Naive thymus-derived CD4-positive, alpha-beta T cell (primary cell): ENCODE results near the gene MED17. TPM values are rescaled to one million over a fixed set of nuclear protein-coding genes. Genes with fewer than 3 reads are reported as not detected.

Source experiments
- ATAC-seq: fragments of 150-1000 bp; cut with Tn5 transposase; 2 replicates; pipeline ENCODE4 v1.10.0; 2021; ENCODE audit warnings: mild to moderate bottlenecking, moderate library complexity
- CTCF ChIA-PET: fragments of 350-600 bp; sonication (Branson Sonifier 250); formaldehyde crosslinking; loops from one replicate; lab custom pipeline; 2021; ENCODE audit warnings: antibody characterized with exemption; lab: Charles Lee
- POLR2A ChIA-PET: fragments of 350-600 bp; sonication (Branson Sonifier 250); formaldehyde crosslinking; loops from one replicate; lab custom pipeline; 2021; ENCODE audit warnings: antibody characterized with exemption, inconsistent platforms; lab: Charles Lee
- DNase-seq, 9 donors: peaks; one replicate each; pipeline versions ENCODE4 v3.0.0 to v3.0.0-alpha.2; 2020 to 2022; ENCODE audit warnings: mixed read lengths in 1 of 9
- H3K27ac ChIP-seq: one replicate; pipeline ENCODE4 v1.7.0; 2013; ENCODE audit warnings: mild to moderate bottlenecking, low read depth, low read length, moderate library complexity
- H3K27me3 ChIP-seq, 2 donors: one replicate each; pipeline ENCODE4 v1.7.0; 2013; ENCODE audit warnings: low read length in 2 of 2, mild to moderate bottlenecking in 2 of 2, moderate library complexity in 2 of 2; ENCODE audit not compliant: control insufficient read depth in 2 of 2, insufficient read depth in 2 of 2
- H3K36me3 ChIP-seq, 3 experiments: 1 replicate in 2 of 3; 2 replicates in 1 of 3; pipeline ENCODE4 v1.7.0; 2013; ENCODE audit warnings: low read length in 3 of 3, mild to moderate bottlenecking in 3 of 3, moderate library complexity in 1 of 3; ENCODE audit not compliant: insufficient read depth in 3 of 3, control insufficient read depth in 2 of 3
- H3K4me1 ChIP-seq, 2 donors: one replicate each; pipeline ENCODE4 v1.7.0; 2013; ENCODE audit warnings: low read length in 2 of 2, mild to moderate bottlenecking in 2 of 2, moderate library complexity in 1 of 2; ENCODE audit not compliant: control insufficient read depth in 2 of 2, insufficient read depth in 2 of 2
- H3K4me3 ChIP-seq: 2 replicates; pipeline ENCODE4 v1.7.0; 2013; ENCODE audit warnings: mild to moderate bottlenecking, low read length
- H3K9me3 ChIP-seq, 3 experiments: 1 replicate in 2 of 3; 2 replicates in 1 of 3; pipeline ENCODE4 v1.7.0; 2013; ENCODE audit warnings: low read length in 3 of 3; ENCODE audit not compliant: control insufficient read depth in 2 of 3
- H3K27ac Mint-ChIP-seq, 9 donors: one replicate each; pipeline ENCODE4 v1.8.0; 2020 to 2022; ENCODE audit warnings: mixed read lengths in 9 of 9, mild to moderate bottlenecking in 8 of 9, moderate library complexity in 5 of 9, inconsistent platforms in 2 of 9
- H3K27me3 Mint-ChIP-seq, 5 donors: one replicate each; pipeline ENCODE4 v1.8.0; 2021 to 2022; ENCODE audit warnings: mixed read lengths in 5 of 5, mild to moderate bottlenecking in 1 of 5
- H3K36me3 Mint-ChIP-seq, 5 donors: one replicate each; pipeline ENCODE4 v1.8.0; 2020 to 2022; ENCODE audit warnings: mixed read lengths in 5 of 5, mild to moderate bottlenecking in 3 of 5, inconsistent platforms in 1 of 5
- H3K4me1 Mint-ChIP-seq, 7 donors: one replicate each; pipeline ENCODE4 v1.8.0; 2020 to 2022; ENCODE audit warnings: mixed read lengths in 7 of 7, mild to moderate bottlenecking in 3 of 7, inconsistent platforms in 1 of 7
- H3K4me3 Mint-ChIP-seq, 10 donors: one replicate each; pipeline ENCODE4 v1.8.0; 2020 to 2022; ENCODE audit warnings: mild to moderate bottlenecking in 10 of 10, mixed read lengths in 10 of 10, moderate library complexity in 6 of 10, inconsistent platforms in 2 of 10
- H3K9me3 Mint-ChIP-seq, 11 donors: one replicate each; pipeline ENCODE4 v1.8.0; 2020 to 2022; ENCODE audit warnings: mixed read lengths in 11 of 11, mild to moderate bottlenecking in 4 of 11, inconsistent platforms in 1 of 11, moderate library complexity in 1 of 11
- intact Hi-C, 2 donors: fragments of 100-400 bp; cut with micrococcal nuclease; formaldehyde crosslinking; loops; one replicate each; pipeline ENCODE4 v1.15.1; 2023
- polyA plus RNA-seq, 2 donors: library from polyadenylated mRNA; unstranded; fragments of 300-500 nt; fragmentation: Illumina TruSeq; gene quantifications; one replicate each; pipeline ENCODE4 v1.2.3, GENCODE V29; 2021
- total RNA-seq, 6 experiments: library from RNA in 5 of 6; stranded (reverse) in 5 of 6; gene quantifications; 1 replicate in 5 of 6; 2 replicates in 1 of 6; pipeline ENCODE4 v1.2.3 and lab custom pipeline; 2021 to 2026

The MED17 gene
- total and polyA plus RNA-seq, 7 experiments from 2014 or later, result 17.3 to 75.9 (median 64.2) TPM

DNA sequence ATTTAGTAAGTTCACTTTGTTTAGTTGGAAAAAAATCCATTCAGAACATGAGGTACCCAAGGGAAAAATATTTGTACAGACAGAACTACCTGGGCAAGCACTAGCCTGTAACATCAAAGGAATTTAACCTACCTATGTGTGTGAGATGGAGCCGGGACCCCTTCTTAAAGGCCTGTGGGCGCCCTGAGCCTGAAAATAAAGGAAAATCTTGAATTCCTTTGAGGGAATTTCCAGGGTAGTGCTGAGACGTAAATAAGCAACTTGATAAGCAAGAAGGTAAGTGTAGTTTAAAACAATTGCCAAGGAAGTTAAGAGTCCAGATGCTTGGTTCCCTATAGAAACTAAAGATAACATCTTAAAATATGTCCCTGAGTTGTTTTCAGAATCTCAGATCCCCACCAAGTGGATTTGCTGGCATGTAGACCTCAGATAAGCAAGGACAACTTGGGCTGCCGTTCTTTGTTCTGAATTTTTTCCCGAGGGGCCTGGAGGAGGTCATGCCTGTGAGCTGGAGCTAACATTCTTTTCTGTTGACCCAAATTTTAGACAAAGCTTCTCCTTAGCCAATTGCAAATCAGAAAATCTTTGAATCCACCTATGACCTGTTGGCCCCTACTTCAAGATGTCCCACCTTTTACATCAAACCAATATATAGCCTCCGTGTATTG, 31.0 kb downstream of the MED17 start:
- Histone ChIP-seq H3K27ac (no peak overlapping the region), H3K27me3 (no peaks in the 10 kb centered on the region), H3K4me1 (no peaks in the 10 kb centered on the region), H3K36me3 (peaks cover 7 to 50% (median 22%) of the 10 kb centered on the region in 3 experiments), H3K9me3 (no peaks in the 10 kb centered on the region), H3K4me3 (no peak overlapping the region)
- H3K9me3 Mint-ChIP-seq, result peaks cover 0 to 4% (median 0%) of the 10 kb centered on the region in 11 donors
- POLR2A ChIA-PET, result no interaction called here
- no peak for DNase-seq
- intact Hi-C loops, result no loop called here
- ATAC-seq, result no peak
- H3K27ac Mint-ChIP-seq, result peak overlapping the region in 3 of 9 donors; percentile 59 to 73 (median 65)
- peaks cover 6 to 53% (median 24%) of the 10 kb centered on the region in 5 donors for H3K36me3 Mint-ChIP-seq
- CTCF ChIA-PET, result no interaction called here
- H3K4me1 Mint-ChIP-seq, result peaks cover 0 to 4% (median 0%) of the 10 kb centered on the region in 7 donors
- no peaks in the 10 kb centered on the region for H3K27me3 Mint-ChIP-seq
- no peak overlapping the region for H3K4me3 Mint-ChIP-seq

DNA sequence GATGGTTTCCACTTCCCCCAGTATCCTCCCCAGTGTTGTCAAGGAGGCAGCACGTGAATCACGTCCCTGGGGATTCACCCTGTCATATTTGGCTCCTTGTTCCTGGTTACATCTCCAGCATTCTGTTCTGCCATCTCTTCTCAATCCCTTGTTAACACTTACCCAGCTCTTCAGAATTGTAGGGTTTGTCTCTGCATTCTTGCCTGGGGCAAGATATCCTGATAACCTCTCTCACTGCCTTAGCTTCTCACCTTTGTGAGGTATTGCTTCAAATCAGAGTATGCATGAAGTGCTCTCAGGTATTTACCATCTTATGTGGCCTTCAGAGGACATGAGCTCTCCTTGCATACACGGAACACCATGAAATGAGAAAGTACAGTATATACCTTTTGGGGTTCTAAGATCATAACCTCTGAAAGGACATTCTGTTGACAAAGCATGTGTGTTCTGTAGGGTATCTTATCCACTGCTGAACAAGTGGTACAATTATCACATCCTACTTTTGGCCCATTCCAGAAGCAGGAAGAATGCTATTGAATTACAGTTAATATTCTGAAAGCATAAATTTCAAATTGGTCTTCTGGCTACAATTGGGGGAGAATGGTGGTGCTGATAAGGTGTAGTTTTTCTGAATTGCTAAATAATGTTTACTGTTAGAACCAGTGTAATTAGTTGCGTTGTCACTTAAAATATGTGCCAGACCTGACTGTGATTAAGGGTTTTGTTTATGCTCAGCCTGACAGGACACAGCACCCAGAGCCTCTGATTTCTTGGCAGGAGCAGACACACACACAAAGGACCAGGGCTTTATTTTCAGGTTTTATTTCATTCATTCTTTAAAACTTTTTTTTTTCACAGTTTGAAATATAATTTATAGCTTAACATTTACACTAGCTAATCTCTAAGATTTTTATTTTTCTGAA, 33.6 kb downstream of the MED17 start:
- H3K27ac ChIP-seq, result no peak overlapping the region
- ATAC-seq (no peak), DNase-seq (no peak)
- Mint-ChIP-seq H3K36me3 (peaks cover 6 to 38% (median 18%) of the 10 kb centered on the region in 5 donors), H3K4me3 (no peak overlapping the region), H3K9me3 (peaks cover 0 to 4% (median 0%) of the 10 kb centered on the region in 11 donors), H3K27ac (peak overlapping the region in 3 of 9 donors; percentile 2 to 65 (median 59)), H3K4me1 (peaks cover 0 to 4% (median 0%) of the 10 kb centered on the region in 7 donors), H3K27me3 (no peaks in the 10 kb centered on the region)
- CTCF ChIA-PET, result no interaction called here
- POLR2A ChIA-PET, result interaction anchor here (1.1 kb wide), 1 partner anchor 23 kb away, joined by 4 read pairs; no protein-coding TSS in a partner anchor
- H3K9me3 ChIP-seq, result no peaks in the 10 kb centered on the region
- intact Hi-C loops, result no loop called here
- no peaks in the 10 kb centered on the region for H3K4me1 ChIP-seq
- H3K27me3 ChIP-seq, result no peaks in the 10 kb centered on the region
- H3K36me3 ChIP-seq, result peaks cover 2 to 29% (median 5%) of the 10 kb centered on the region in 3 experiments
- no peak overlapping the region for H3K4me3 ChIP-seq

DNA sequence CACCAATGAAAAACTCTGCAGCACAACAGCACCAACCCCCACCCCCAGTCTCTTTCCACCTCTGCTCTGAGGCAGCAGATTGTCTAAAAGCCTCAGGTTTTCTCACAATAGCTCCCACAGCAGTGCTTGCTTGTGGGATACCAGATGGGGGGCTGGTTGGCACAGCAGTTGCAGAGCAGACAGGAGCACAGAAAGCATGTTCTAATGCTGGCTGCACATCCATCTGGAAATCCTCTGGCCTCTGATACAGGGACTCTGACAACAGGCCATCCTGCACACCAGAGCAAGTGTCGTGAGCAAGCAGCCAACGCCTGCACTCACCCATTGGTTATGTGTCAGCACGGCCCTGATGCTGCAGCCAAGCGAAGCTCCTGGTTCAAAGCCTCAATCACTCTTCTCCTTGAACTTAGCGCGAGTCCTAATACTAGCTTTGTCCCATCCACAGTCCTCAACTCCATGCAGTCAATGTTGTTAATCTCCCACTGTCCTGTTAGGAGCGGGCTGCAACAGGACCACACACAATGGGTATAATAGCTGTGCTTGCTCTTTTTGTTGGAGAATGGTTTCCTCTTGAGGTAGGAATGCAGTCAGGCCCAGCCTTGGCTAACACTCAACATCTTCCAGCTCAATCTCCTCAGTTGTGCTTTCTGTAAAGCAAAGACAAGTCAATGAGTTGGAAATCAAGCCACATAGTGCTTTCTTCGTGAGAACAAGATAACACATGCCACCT, 36.0 kb downstream of the MED17 start:
- Histone ChIP-seq H3K4me3 (no peak overlapping the region), H3K27me3 (no peaks in the 10 kb centered on the region), H3K9me3 (no peaks in the 10 kb centered on the region), H3K4me1 (no peaks in the 10 kb centered on the region), H3K36me3 (peaks cover 0 to 8% (median 0%) of the 10 kb centered on the region in 3 experiments), H3K27ac (no peak overlapping the region)
- peaks cover 0 to 4% (median 0%) of the 10 kb centered on the region in 11 donors for H3K9me3 Mint-ChIP-seq
- no peak overlapping the region for H3K27ac Mint-ChIP-seq
- H3K4me3 Mint-ChIP-seq, result no peak overlapping the region
- intact Hi-C loops, result no loop called here
- DNase-seq (no peak), ATAC-seq (no peak)
- ChIA-PET CTCF (no interaction called here), POLR2A (no interaction called here)
- H3K4me1 Mint-ChIP-seq, result peaks cover 0 to 4% (median 0%) of the 10 kb centered on the region in 7 donors
- H3K36me3 Mint-ChIP-seq, result peaks cover 0 to 15% (median 6%) of the 10 kb centered on the region in 5 donors
- H3K27me3 Mint-ChIP-seq, result peaks cover 0 to 4% (median 0%) of the 10 kb centered on the region in 5 donors

DNA sequence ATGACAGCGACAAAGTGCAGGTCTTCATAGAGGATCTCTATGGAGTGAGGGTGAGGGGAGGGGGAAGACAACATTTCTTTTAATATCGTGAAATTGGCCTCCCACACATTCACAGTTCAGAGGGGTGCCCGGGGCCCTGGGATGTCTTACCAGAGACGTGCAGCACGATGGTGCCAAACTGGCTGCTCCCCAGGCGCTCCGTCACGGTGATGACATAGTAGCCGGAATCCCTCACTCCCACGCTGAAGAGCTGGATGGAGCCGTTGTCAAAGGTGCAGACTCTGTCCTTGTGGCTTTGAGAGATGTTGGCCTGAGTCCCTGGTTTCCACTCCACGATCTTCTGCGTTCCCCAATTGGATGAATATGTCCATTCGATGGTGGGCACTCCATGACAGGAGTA, 36.8 kb downstream of the MED17 start:
- no peak overlapping the region for H3K4me3 ChIP-seq
- no peaks in the 10 kb centered on the region for H3K27me3 ChIP-seq
- Mint-ChIP-seq H3K27ac (no peak overlapping the region), H3K4me1 (peaks cover 0 to 4% (median 0%) of the 10 kb centered on the region in 7 donors), H3K27me3 (peaks cover 0 to 4% (median 0%) of the 10 kb centered on the region in 5 donors), H3K36me3 (peaks cover 0 to 10% (median 6%) of the 10 kb centered on the region in 5 donors), H3K4me3 (no peak overlapping the region), H3K9me3 (peaks cover 0 to 4% (median 0%) of the 10 kb centered on the region in 11 donors)
- no peak for DNase-seq
- no peak for ATAC-seq
- ChIA-PET CTCF (no interaction called here), POLR2A (no interaction called here)
- H3K4me1 ChIP-seq, result no peaks in the 10 kb centered on the region
- intact Hi-C loops, result no loop called here
- H3K27ac ChIP-seq, result no peak overlapping the region
- peaks cover 0 to under 1% (median 0%) of the 10 kb centered on the region in 3 experiments for H3K36me3 ChIP-seq
- no peaks in the 10 kb centered on the region for H3K9me3 ChIP-seq

DNA sequence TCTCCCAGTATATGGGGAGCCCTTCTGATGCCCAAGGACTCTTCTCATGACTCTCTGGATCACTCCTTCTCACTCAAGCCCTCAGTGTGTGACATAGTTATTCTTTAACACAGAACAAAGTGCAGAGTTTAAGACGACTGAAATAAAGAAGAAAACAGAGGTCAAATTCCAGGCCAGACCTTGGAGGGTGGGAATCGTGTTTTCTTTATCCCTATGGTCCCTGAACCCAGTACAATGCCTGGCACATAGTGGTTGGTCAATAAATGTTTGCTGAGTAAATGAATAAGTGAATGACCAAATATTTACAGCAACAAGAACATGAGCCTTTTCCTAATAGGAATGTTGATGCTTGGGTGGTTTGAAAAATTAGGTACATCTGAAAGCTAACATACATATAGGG, 37.5 kb downstream of the MED17 start:
- H3K27me3 ChIP-seq, result no peaks in the 10 kb centered on the region
- H3K36me3 Mint-ChIP-seq, result peaks cover 0 to 8% (median 6%) of the 10 kb centered on the region in 5 donors
- no peak overlapping the region for H3K27ac ChIP-seq
- H3K9me3 ChIP-seq, result no peaks in the 10 kb centered on the region
- H3K36me3 ChIP-seq, result no peaks in the 10 kb centered on the region
- no peak for DNase-seq
- no peak overlapping the region for H3K4me3 ChIP-seq
- CTCF ChIA-PET, result no interaction called here
- peaks cover 0 to 4% (median 0%) of the 10 kb centered on the region in 11 donors for H3K9me3 Mint-ChIP-seq
- POLR2A ChIA-PET, result no interaction called here
- peaks cover 0 to 4% (median 0%) of the 10 kb centered on the region in 7 donors for H3K4me1 Mint-ChIP-seq
- intact Hi-C loops, result no loop called here
- no peaks in the 10 kb centered on the region for H3K4me1 ChIP-seq
- H3K4me3 Mint-ChIP-seq, result no peak overlapping the region
- peaks cover 0 to 4% (median 0%) of the 10 kb centered on the region in 5 donors for H3K27me3 Mint-ChIP-seq
- no peak overlapping the region for H3K27ac Mint-ChIP-seq
- no peak for ATAC-seq

DNA sequence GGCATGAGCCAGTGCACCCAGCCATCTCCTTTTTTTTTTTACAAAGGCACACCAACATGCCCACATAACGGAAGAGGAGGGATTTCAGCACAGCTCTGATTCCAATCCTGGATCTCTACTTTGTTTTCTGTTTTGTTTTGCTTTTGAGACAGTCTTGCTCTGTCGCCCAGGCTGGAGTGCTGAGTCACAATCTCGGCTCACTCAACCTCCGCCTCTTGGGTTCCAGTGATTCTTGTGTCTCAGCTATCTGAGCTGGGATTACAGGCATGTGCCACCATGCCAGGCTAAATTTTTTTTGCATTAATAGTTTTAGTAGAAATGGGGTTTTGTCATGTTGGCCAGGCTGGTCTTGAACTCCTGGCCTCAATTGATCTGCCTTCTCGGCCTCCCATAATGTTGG, 38.3 kb downstream of the MED17 start:
- Mint-ChIP-seq H3K4me1 (peaks cover 0 to 4% (median 0%) of the 10 kb centered on the region in 7 donors), H3K9me3 (peaks cover 0 to 4% (median 0%) of the 10 kb centered on the region in 11 donors), H3K27me3 (peaks cover 0 to 5% (median 0%) of the 10 kb centered on the region in 5 donors), H3K4me3 (no peak overlapping the region), H3K36me3 (peaks cover 0 to 8% (median 6%) of the 10 kb centered on the region in 5 donors), H3K27ac (no peak overlapping the region)
- Histone ChIP-seq H3K27ac (no peak overlapping the region), H3K27me3 (no peaks in the 10 kb centered on the region), H3K4me1 (no peaks in the 10 kb centered on the region), H3K36me3 (no peaks in the 10 kb centered on the region), H3K4me3 (no peak overlapping the region), H3K9me3 (no peaks in the 10 kb centered on the region)
- intact Hi-C loops, result no loop called here
- DNase-seq, result no peak
- ChIA-PET CTCF (no interaction called here), POLR2A (no interaction called here)
- ATAC-seq, result no peak
